Left renal cortex interstitium (tissue), 4 donors: ENCODE measurements around the gene PRRX2. TPM values are rescaled to one million over a fixed set of nuclear protein-coding genes. Genes with fewer than 3 reads are reported as not detected.
"Not testable (repeated sequence)": the region's sequence is repeated elsewhere in the genome, so short reads cannot be mapped to it uniquely, and the experiment has no call there.

ENCODE experiments used
- DNase-seq, 4 donors: peaks; one replicate each; pipeline ENCODE4 v3.0.0-alpha.2; 2013; ENCODE audit warnings: low read depth in 4 of 4, low spot score in 2 of 4, missing footprints in 1 of 4
- polyA plus RNA-seq, 4 donors: library from polyadenylated mRNA; unstranded; fragments of 120-200 nt; gene quantifications; one replicate each; pipeline ENCODE4 v1.2.1, GENCODE V29; 2013; ENCODE audit not compliant: insufficient read length in 4 of 4

Gene PRRX2
- polyA plus RNA-seq, 4 donors, result 0.83 to 1.5 (median 1.2) TPM

- no peak for DNase-seq
Observed at GRCh38 chr9:129724456-129725190, 59.2 kb downstream of the PRRX2 start.

GRCh38 chr9:129725795-129726251 is 60.4 kb downstream of the PRRX2 start:
- DNase-seq, result no peak

DNA sequence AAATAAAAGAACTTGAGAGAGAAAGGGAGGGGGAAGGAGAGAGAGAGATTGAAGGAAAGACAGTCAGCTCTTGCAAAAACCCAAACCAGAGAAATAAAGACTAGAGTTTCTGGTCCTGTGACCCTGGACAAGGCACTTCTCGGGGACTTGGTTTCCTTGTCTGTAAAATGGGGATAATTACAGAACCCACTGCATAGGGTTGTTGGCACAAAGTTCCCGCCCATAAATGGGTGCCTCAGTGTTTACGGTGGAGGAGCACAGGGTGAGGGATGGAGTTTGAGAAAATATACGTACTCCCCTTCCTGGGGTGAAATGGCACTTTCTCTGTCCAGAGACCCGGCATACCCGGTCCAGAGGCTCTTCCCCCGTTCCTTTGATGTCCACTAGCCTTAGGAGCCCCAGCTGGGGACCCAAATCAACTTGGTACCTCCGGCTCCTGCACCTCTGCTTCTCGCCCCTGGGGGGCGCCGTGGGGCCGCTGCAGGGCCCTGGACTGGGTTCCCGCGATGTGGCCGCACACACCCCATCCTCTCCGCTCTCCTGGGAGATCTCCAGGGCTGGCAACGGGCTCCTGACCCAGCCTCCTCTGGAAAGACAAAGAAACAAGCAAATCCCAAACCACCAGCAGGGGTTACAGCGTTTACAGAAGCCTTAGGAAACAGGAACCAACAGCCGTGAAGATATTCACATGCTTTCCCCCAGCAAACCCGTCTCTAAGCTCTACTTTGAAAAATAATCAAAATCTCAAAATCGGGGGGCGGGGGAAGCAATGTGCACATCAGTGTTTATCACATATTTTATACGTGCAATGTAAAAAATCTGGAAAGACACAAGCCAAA is 61.1 kb downstream of the PRRX2 start:
- no peak for DNase-seq

- no peak for DNase-seq
Observed at GRCh38 chr9:129728744-129729143, 63.3 kb downstream of the PRRX2 start.

- no peak for DNase-seq
Observed at GRCh38 chr9:129731477-129732085, 66.1 kb downstream of the PRRX2 start.

DNA sequence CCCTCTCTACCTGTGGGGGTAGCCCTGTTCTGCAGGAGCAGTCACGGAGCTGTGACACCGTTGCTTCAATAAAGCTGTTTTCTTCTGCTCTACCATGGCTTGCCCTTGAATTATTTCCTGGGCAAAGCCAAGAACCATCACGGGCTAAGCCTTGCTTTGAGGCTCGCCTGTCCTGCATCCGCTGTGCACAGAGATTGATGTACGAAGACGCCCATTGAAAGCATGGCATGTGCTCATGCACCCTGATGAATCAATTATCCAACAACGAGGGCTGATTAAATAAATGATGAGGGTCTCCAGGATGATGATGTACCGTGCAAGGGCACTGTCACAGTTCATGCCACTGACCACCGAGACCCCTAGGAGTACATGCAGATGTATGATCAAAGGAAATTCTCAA is 66.7 kb downstream of the PRRX2 start:
- no peak for DNase-seq

GRCh38 chr9:129732946-129733631 is 67.6 kb downstream of the PRRX2 start:
- DNase-seq, result no peak

GRCh38 chr9:129733632-129733953 is 68.1 kb downstream of the PRRX2 start:
- no peak for DNase-seq

- DNase-seq, result no peak
Observed at GRCh38 chr9:129735546-129735945, 70.1 kb downstream of the PRRX2 start.

- no peak for DNase-seq
Observed at GRCh38 chr9:129736334-129736733, 70.9 kb downstream of the PRRX2 start.

DNA sequence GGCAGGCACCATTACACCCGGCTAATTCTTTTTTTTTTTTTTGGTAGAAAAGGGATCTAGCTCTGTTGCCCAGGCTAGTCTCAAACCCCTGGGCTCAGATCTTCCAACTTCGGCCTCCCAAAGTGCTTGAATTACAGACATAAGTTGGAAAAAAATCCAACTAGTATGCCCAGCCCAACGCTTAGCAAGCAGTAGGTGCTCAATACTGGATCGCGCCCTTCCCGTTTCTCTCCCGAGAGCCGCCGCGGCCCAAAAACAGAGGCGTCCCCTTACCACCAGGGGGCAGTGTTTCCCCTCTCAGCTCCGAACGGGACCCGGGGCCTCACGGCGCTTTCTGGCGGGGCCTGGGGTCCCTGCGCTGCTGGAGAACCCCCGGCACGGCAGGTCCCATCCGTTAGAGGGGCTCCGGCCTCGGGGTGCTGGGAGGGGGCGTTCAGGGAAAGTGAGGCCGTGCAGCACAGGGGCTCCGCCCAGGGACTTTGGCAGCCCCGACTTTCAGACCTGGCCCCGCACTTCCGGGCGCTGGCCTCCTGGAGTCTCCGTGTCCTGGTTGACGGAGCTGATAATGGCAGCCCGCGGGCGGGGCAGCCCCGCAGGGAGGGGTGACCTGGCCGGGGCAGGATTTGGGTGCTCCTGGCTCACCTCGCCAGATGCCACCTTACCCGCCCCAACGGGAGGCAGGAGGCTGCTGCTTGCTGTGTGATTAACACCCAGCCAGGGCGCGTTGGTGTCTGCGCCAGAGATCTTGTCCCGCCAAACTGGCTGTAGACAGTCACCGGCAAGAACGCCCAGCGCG is 72.2 kb downstream of the PRRX2 start:
- peak in 3 of 4 donors; percentile 66 to 82 (median 69) for DNase-seq

DNA sequence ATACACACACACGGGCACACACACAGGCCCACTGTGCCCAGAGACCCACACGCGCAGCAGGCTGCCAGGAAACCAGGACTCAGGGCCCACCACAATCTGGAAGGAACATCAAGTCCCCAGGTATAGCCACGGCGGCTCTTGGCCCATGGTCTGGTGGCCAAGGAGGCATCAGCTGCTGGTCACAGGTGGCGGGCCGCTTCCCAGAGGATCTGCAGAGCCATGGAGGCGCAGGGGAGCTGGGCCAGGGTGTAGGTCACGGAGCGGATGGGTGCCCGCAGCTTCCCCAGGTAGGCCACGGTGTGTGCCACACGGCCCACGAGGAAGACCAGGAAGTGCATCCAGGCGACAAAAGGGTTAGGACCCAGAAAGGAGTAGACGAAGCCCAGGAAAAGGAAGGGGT is 74.0 kb downstream of the PRRX2 start:
- no peak for DNase-seq

DNA sequence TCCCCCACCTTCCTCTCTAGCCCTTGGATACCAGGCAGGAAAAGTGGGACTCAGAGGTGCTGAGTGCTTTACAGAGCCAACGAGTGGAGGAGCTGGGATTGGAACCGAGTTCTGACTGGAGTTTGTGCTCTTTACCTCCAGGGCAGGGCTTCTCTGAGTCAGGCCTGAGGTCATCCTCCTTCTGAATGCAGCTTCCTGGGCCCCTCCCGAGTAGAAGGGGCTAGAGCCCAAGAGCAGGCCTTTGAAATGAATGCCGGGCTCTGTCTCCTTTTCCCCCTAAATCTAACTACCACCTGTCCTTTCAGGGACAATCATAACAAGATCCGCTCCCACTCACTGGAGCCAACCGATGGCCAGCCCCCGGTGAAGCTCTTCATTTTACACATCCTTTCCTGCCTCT is 74.7 kb downstream of the PRRX2 start:
- no peak for DNase-seq

GRCh38 chr9:129740666-129741464 is 75.4 kb downstream of the PRRX2 start:
- DNase-seq, result no peak

- peak in 1 of 4 donors; percentile 44 for DNase-seq
Observed at GRCh38 chr9:129745200-129745599, 79.8 kb downstream of the PRRX2 start.

DNA sequence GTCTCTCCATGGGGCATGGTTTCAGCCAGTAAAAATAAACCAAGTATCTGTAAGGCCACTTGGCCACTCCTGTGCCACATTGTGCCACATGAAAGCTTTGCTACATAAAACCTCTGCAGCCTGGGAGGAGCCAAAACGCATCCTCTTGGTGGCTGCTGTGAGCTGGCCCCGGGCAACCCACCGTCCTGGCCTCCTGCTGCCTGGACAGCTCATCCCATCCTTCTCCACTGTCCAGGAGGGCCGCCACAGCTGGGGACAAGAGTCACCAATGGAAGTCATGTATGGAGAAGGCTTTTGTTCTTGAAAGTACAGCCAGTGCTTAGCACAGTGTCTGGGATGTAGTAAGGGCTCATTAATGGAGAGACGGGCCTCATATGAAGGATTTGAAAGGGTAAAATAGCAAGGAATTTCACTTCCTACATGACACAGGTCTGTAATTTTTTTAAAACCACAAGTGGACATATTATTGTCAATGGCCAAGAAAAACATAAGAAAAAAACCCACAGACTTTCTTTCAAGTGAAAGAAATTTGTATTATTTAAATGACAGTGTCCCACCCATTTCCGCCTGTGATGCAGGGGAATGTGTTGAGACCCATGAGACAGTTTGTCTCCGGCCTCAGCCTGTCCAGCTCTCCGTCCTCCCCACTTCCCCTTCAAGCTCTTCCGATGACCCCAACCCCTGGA is 80.8 kb downstream of the PRRX2 start:
- DNase-seq, result no peak

GRCh38 chr9:129748249-129748648 is 82.8 kb downstream of the PRRX2 start:
- DNase-seq, result no peak

- not testable (repeated sequence) for DNase-seq
Observed at GRCh38 chr9:129749052-129749451, 83.6 kb downstream of the PRRX2 start.

DNA sequence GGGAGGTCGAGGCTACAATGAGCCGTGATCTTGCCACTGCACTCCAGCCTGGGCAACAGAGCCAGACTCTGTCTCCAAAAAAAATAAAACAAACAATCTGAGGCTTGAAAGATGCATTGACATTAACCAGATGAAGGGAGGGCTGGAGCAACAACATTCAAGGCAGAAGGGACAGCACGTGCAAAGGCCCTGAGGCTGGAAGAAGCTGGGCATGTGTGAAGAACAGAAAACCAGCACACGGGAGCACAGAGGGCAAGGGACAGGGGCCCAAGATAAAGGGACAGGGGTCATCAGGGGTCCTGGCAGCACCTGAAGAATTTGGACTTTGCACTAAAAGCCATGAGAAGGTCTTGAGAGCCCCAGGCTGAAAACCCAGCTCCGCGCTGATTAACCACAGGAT is 84.1 kb downstream of the PRRX2 start:
- no peak for DNase-seq
